NCI-H1105 (cell line): ENCODE results near the gene PKD2L1.
"Not testable (repeated sequence)": the region's sequence is repeated elsewhere in the genome, so short reads cannot be mapped to it uniquely, and the experiment has no call there.

Source experiments
- DNase-seq: peaks from one replicate; lab custom pipeline; 2025; lab: John Stamatoyannopoulos, UW

PKD2L1 gene

GRCh38 chr10:100333661-100334440 is 3.8 kb upstream of the PKD2L1 start:
- no peak for DNase-seq

GRCh38 chr10:100333106-100333505 is 3.1 kb upstream of the PKD2L1 start:
- no peak for DNase-seq

- no peak for DNase-seq
Observed at GRCh38 chr10:100328198-100328597, 1.8 kb downstream of the PKD2L1 start.

- DNase-seq = no peak
Observed at GRCh38 chr10:100327718-100328009, 2.4 kb downstream of the PKD2L1 start.

- DNase-seq = no peak
Observed at GRCh38 chr10:100327007-100327717, 2.9 kb downstream of the PKD2L1 start.

GRCh38 chr10:100325158-100325557 is 4.9 kb downstream of the PKD2L1 start:
- DNase-seq = no peak

GRCh38 chr10:100319707-100320402 is 10.2 kb downstream of the PKD2L1 start:
- no peak for DNase-seq

GRCh38 chr10:100318207-100318606 is 11.8 kb downstream of the PKD2L1 start:
- DNase-seq = no peak

- DNase-seq = no peak
Observed at GRCh38 chr10:100315615-100316014, 14.4 kb downstream of the PKD2L1 start.

GRCh38 chr10:100311298-100311697 is 18.7 kb downstream of the PKD2L1 start:
- DNase-seq = no peak

- DNase-seq = no peak
Observed at GRCh38 chr10:100307684-100308083, 22.3 kb downstream of the PKD2L1 start.

- DNase-seq = no peak
Observed at GRCh38 chr10:100306861-100307260, 23.2 kb downstream of the PKD2L1 start.

- no peak for DNase-seq
Observed at GRCh38 chr10:100304414-100304813, 25.6 kb downstream of the PKD2L1 start.

- peak; percentile 5 for DNase-seq
Observed at GRCh38 chr10:100303724-100304319, 26.2 kb downstream of the PKD2L1 start.

GRCh38 chr10:100301123-100301522 is 28.9 kb downstream of the PKD2L1 start:
- DNase-seq = not testable (repeated sequence)

GRCh38 chr10:100297242-100297641 is 32.8 kb downstream of the PKD2L1 start:
- no peak for DNase-seq

- no peak for DNase-seq
Observed at GRCh38 chr10:100293066-100293465, 37.0 kb downstream of the PKD2L1 start.

GRCh38 chr10:100292300-100292699 is 37.7 kb downstream of the PKD2L1 start:
- not testable (repeated sequence) for DNase-seq

- no peak for DNase-seq
Observed at GRCh38 chr10:100291356-100291755, 38.7 kb downstream of the PKD2L1 start.

GRCh38 chr10:100289641-100290040 is 40.4 kb downstream of the PKD2L1 start:
- DNase-seq = no peak

- no peak for DNase-seq
Observed at GRCh38 chr10:100288196-100288595, 41.8 kb downstream of the PKD2L1 start.

- no peak for DNase-seq
Observed at GRCh38 chr10:100287756-100288155, 42.3 kb downstream of the PKD2L1 start.
